Measurements from ENCODE around the gene MAL.

Gene MAL

GRCh38 chr2:94993176-94994062, 32.1 kb upstream of the MAL start:
- no peak for ATAC-seq
- H3K4me1 Mint-ChIP-seq = no peaks in the 10 kb centered on the region

GRCh38 chr2:94994063-94994913, 31.2 kb upstream of the MAL start:
- Mint-ChIP-seq H3K27ac (no peak overlapping the region), H3K4me1 (no peaks in the 10 kb centered on the region), H3K4me3 (no peak overlapping the region), H3K36me3 (no peaks in the 10 kb centered on the region), H3K9me3 (no peaks in the 10 kb centered on the region), H3K27me3 (peaks cover 33% of the 10 kb centered on the region)
- ATAC-seq = no peak

More at GRCh38 chr2:94993176-94994062, 32.1 kb upstream of the MAL start:
- H3K27me3 Mint-ChIP-seq = peaks cover 25% of the 10 kb centered on the region
- H3K27ac Mint-ChIP-seq = no peak overlapping the region
- H3K36me3 Mint-ChIP-seq = no peaks in the 10 kb centered on the region
- no peaks in the 10 kb centered on the region for H3K9me3 Mint-ChIP-seq
- H3K4me3 Mint-ChIP-seq = no peak overlapping the region

- Mint-ChIP-seq H3K4me3 (no peak overlapping the region), H3K4me1 (no peaks in the 10 kb centered on the region), H3K27me3 (peaks cover 41% of the 10 kb centered on the region), H3K9me3 (no peaks in the 10 kb centered on the region), H3K36me3 (no peaks in the 10 kb centered on the region), H3K27ac (no peak overlapping the region)
- ATAC-seq = no peak
These were observed 30.5 kb upstream of the MAL start for GRCh38 chr2:94994914-94995552.

- H3K9me3 Mint-ChIP-seq = no peaks in the 10 kb centered on the region
- no peaks in the 10 kb centered on the region for H3K4me1 Mint-ChIP-seq
- no peaks in the 10 kb centered on the region for H3K36me3 Mint-ChIP-seq
- ATAC-seq = no peak
- H3K27ac Mint-ChIP-seq = no peak overlapping the region
- no peak overlapping the region for H3K4me3 Mint-ChIP-seq
- peaks cover 41% of the 10 kb centered on the region for H3K27me3 Mint-ChIP-seq
These were observed 29.8 kb upstream of the MAL start for GRCh38 chr2:94995553-94996304.

GRCh38 chr2:94996305-94997100, 29.0 kb upstream of the MAL start:
- no peak overlapping the region for H3K4me3 Mint-ChIP-seq
- peaks cover 41% of the 10 kb centered on the region for H3K27me3 Mint-ChIP-seq
- H3K9me3 Mint-ChIP-seq = no peaks in the 10 kb centered on the region
- H3K36me3 Mint-ChIP-seq = no peaks in the 10 kb centered on the region
- no peaks in the 10 kb centered on the region for H3K4me1 Mint-ChIP-seq
- no peak for ATAC-seq
- H3K27ac Mint-ChIP-seq = no peak overlapping the region

- ATAC-seq = no peak
- H3K27ac Mint-ChIP-seq = no peak overlapping the region
- H3K27me3 Mint-ChIP-seq = peaks cover 41% of the 10 kb centered on the region
- no peaks in the 10 kb centered on the region for H3K9me3 Mint-ChIP-seq
- no peak overlapping the region for H3K4me3 Mint-ChIP-seq
- H3K36me3 Mint-ChIP-seq = no peaks in the 10 kb centered on the region
- H3K4me1 Mint-ChIP-seq = no peaks in the 10 kb centered on the region
These were observed 27.3 kb upstream of the MAL start for GRCh38 chr2:94997981-94998930.

- no peaks in the 10 kb centered on the region for H3K9me3 Mint-ChIP-seq
- no peak for ATAC-seq
These were observed 26.1 kb upstream of the MAL start for GRCh38 chr2:94999431-94999883.

GRCh38 chr2:95001051-95001562, 24.4 kb upstream of the MAL start:
- H3K9me3 Mint-ChIP-seq = no peaks in the 10 kb centered on the region
- no peak overlapping the region for H3K4me3 Mint-ChIP-seq
- H3K27ac Mint-ChIP-seq = no peak overlapping the region
- no peaks in the 10 kb centered on the region for H3K4me1 Mint-ChIP-seq
- no peaks in the 10 kb centered on the region for H3K36me3 Mint-ChIP-seq
- peaks cover 38% of the 10 kb centered on the region for H3K27me3 Mint-ChIP-seq
- ATAC-seq = no peak

More at GRCh38 chr2:94999431-94999883, 26.1 kb upstream of the MAL start:
- Mint-ChIP-seq H3K36me3 (no peaks in the 10 kb centered on the region), H3K4me3 (no peak overlapping the region), H3K4me1 (no peaks in the 10 kb centered on the region), H3K27ac (no peak overlapping the region), H3K27me3 (peaks cover 46% of the 10 kb centered on the region)

GRCh38 chr2:95001701-95002100, 23.8 kb upstream of the MAL start:
- no peak overlapping the region for H3K27ac Mint-ChIP-seq
- H3K4me3 Mint-ChIP-seq = no peak overlapping the region
- no peaks in the 10 kb centered on the region for H3K4me1 Mint-ChIP-seq
- no peaks in the 10 kb centered on the region for H3K9me3 Mint-ChIP-seq
- no peaks in the 10 kb centered on the region for H3K36me3 Mint-ChIP-seq
- peaks cover 36% of the 10 kb centered on the region for H3K27me3 Mint-ChIP-seq
- ATAC-seq = no peak

- no peak overlapping the region for H3K4me3 Mint-ChIP-seq
- ATAC-seq = no peak
- no peaks in the 10 kb centered on the region for H3K36me3 Mint-ChIP-seq
- no peak overlapping the region for H3K27ac Mint-ChIP-seq
- H3K27me3 Mint-ChIP-seq = peaks cover 28% of the 10 kb centered on the region
- H3K9me3 Mint-ChIP-seq = no peaks in the 10 kb centered on the region
- no peaks in the 10 kb centered on the region for H3K4me1 Mint-ChIP-seq
These were observed 23.0 kb upstream of the MAL start for GRCh38 chr2:95002498-95002897.

- no peaks in the 10 kb centered on the region for H3K36me3 Mint-ChIP-seq
- H3K4me3 Mint-ChIP-seq = no peak overlapping the region
- no peaks in the 10 kb centered on the region for H3K9me3 Mint-ChIP-seq
- H3K27ac Mint-ChIP-seq = no peak overlapping the region
- H3K4me1 Mint-ChIP-seq = no peaks in the 10 kb centered on the region
- H3K27me3 Mint-ChIP-seq = peaks cover 19% of the 10 kb centered on the region
- ATAC-seq = no peak
These were observed 21.2 kb upstream of the MAL start for GRCh38 chr2:95004287-95004686.

GRCh38 chr2:95004711-95005110, 20.8 kb upstream of the MAL start:
- Mint-ChIP-seq H3K4me1 (no peaks in the 10 kb centered on the region), H3K4me3 (no peak overlapping the region), H3K27me3 (peaks cover 15% of the 10 kb centered on the region), H3K27ac (no peak overlapping the region), H3K9me3 (no peaks in the 10 kb centered on the region), H3K36me3 (no peaks in the 10 kb centered on the region)
- no peak for ATAC-seq

- H3K9me3 Mint-ChIP-seq = no peaks in the 10 kb centered on the region
- H3K27ac Mint-ChIP-seq = no peak overlapping the region
- no peak for ATAC-seq
- H3K4me1 Mint-ChIP-seq = no peaks in the 10 kb centered on the region
- no peaks in the 10 kb centered on the region for H3K36me3 Mint-ChIP-seq
- peaks cover 12% of the 10 kb centered on the region for H3K27me3 Mint-ChIP-seq
- no peak overlapping the region for H3K4me3 Mint-ChIP-seq
These were observed 19.8 kb upstream of the MAL start for GRCh38 chr2:95005726-95006125.

All from stimulated activated memory B cell treated with anti-CD40 and anti-IgM and Interleukin-4, amounts not matched to agents 10 μg/mL and 1 μg/mL and 100 μg/mL, for 72 hours (primary cell).